Stimulated activated CD4-positive, alpha-beta T cell treated with anti-CD3 and anti-CD28 coated beads, Interleukin-2, amount 100 ng/mL, for 4 hours (primary cell): ENCODE results near the gene CCT4.
"Not testable (repeated sequence)": the region's sequence is repeated elsewhere in the genome, so short reads cannot be mapped to it uniquely, and the experiment has no call there.

Experiments used
- DNase-seq: peaks from one replicate; pipeline ENCODE4 v3.0.0-alpha.2; 2020; ENCODE audit warnings: low read depth

Gene CCT4, protein sequence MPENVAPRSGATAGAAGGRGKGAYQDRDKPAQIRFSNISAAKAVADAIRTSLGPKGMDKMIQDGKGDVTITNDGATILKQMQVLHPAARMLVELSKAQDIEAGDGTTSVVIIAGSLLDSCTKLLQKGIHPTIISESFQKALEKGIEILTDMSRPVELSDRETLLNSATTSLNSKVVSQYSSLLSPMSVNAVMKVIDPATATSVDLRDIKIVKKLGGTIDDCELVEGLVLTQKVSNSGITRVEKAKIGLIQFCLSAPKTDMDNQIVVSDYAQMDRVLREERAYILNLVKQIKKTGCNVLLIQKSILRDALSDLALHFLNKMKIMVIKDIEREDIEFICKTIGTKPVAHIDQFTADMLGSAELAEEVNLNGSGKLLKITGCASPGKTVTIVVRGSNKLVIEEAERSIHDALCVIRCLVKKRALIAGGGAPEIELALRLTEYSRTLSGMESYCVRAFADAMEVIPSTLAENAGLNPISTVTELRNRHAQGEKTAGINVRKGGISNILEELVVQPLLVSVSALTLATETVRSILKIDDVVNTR

DNA sequence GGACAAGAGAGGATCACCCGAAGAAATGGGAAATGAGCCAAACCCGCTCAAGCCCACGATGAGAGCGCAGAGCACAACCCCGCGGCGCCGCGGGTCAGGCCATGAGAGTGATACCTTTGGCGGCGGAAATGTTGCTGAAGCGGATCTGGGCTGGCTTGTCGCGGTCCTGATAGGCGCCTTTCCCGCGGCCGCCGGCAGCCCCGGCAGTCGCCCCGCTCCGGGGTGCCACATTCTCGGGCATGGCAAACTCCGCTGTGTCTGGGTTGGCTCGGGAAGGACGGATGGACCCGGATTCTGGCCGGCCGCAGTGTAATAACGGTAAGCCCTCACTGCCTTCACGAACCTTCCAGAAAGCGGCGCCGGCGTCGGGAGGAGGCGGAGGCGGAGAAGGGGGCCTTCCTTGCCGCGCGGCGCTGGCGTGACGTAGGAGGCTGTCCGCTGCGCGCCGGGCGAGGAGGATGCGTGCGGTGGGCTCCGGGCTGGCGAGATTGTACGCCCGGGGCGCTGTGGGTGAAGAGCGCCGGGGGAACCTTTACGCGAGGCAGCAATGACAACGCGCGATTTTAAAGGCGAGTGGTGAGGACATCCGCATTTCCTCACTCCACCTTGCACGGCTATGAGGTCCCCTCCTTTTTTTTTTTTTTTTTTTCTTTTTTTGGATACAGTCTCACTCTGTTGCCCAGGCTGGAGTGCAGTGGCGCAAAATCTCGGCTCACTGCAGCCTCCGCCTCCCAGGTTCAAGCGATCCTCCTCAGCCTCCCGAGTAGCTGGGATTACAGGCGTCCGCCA, at the start of gene CCT4:
CCT4 (minus strand) TSS at position 390 of the 789 bp plus-strand sequence; CDS start at position 241, 149 bp downstream.
- peak; percentile 82 for DNase-seq

DNA sequence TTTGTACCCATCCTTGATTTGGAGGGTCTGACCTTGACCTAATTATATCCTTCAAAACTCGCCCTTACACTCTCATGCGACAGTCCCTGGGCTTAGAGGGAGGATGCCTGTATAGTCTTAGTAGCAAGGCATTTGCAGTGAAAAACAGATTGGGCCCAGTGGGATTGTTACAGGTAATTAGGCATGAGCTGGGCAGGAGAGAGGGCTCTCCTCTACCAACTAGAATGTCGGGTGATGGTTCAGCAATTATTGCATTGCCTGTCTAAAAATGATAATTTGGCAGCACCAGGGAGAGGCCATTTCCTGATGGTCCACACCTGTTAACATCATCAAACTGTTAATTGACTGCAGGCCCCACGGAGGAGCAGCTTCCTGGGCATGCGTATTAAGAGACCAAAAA, 49.4 kb upstream of the CCT4 start:
- DNase-seq, result no peak

DNA sequence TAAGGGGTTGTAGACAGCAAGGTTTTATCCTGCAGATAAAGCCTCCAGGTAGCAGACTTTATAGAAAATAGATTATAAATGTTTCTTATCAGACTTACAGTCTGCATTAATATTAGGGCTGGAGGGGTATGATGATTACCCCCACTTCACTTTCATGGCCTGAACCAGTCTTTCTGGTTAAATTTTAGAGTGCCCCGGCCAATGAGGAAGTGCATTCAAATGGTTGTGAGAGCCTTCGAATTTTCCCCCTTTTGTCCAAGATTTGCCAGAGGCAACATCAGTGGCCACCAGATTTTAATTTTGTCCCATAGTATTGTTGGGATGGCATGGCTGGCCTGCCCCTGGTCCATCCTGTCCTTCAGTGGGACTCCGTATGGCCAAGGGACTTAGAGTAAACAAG, 48.6 kb upstream of the CCT4 start:
- no peak for DNase-seq

DNA sequence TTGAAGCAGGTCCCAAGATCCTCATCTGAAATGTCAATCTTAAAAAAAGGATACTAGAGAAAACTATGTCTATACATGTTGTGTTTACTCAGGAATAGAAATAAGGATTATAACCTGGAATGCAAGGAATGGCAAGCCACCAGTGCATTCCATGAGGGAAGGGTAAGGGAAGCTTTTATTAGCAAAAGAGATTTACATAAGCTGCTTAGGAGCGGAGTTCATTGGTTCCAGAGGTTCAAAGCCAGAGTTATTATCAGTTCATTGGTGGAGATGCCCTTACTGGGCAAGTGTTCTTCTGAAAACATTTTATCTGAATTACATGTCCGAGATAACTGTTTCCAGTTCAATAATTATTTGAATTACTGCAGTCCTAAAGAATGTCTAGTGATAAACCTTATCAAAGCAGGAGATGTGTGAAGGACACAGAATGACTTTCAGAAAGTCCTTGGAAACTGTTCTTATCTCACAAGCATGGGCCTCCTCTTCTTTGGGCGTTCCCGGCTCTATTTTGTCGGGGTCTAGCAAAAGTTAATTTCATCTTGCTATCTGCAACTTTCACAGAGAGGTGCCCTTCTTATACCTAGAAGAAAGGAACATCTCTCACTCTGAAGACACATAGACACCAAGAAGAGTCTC, 40.5 kb upstream of the CCT4 start:
- DNase-seq, result no peak

DNA sequence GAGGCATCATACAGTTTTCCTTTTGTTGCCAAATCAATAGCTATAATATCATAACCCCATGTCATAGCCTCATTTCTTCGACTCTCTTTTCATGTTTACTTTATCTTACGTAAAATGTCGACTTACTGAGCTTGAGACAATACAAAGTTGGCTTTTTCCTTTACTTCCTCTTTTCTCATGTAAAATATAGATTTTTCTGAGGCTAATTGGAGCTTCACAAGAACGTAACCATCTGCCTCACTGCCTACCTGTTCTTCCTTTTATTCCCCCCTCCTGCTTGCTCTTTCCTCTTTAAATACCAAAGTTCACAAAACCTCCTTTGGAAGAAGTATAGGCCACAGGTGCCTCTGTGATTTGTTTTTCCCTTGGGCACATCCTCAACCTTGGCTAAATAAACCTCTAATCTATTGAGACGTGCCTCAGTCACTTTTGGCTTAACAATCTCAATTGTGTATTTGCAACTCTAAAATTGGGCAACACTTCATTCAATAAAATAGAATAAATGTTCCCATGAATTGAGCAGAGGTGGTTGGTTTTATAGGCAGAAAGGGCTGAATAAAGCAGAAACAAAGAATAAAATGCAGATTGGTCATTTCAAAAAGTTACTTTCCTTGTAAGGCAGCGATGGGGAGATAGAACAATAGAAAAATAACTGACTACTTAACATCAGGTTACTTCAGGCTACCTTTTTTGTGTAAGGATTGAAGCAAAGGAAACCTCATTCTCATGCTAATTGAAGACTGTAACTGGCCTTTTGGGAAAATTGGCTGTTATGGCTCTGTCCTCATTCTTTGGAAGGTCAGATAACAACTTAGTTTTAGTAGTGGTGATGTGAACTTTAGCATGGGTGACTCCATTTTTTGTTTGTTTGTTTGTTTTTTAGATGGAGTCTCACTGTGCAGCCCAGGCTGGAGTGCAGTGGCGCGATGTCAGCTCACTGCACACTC, 38.3 kb upstream of the CCT4 start:
- no peak for DNase-seq

DNA sequence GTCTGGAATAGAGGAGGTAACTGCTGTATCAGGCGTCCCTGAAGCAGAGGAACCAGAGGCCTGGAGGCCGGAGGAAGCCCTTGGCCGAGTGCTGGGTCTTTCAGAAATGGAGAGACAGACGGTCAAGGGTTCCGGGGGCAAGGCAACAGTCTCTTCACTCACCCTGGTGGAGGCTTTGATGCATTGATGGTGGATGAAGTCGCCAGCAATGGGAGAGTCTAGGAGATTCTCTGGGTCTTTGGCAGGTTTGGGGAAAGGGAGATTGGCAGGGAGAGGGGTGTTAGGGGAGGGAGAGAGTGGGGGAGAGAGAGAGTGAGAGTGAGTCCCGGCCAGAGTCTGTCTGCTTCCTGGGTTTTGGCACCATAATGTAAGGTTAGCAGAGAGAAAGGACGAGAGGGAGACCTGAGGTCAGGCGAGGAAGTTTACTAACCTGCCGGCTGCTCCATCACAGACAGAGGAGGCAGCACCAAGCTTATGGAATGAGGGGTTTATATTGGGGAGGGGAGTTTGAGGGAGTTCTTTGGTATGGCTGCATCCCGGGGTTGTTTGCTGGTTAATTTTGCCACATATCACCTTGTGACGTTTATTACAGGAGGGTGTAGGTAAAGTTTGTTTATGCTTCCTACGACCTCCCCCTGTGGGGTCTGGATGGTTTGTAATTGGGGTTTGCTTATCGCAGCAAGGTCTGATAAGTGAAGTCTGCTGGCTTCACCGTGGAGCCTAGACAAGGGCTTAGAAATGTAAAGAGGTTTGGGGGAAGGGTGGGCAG, 36.6 kb upstream of the CCT4 start:
- DNase-seq, result no peak

DNA sequence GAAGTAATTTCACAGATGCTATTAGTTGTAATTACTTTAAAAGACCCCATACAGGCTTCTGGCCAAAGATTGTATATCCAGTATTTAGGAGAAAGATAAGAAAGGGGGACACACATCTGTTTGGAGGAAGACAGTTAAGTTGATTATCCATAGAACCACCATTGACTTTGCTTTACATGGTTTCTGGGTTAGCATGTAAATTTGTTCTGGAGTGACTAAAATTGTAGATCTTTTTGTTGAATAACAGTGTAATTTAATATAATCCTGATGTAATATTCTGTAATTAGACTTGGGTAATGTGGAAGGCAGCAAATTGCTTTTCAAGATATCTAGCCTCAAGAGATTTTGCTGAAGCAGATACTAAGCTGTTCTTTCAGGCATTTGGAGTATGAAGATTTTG, 34.3 kb upstream of the CCT4 start:
- DNase-seq, result no peak

DNA sequence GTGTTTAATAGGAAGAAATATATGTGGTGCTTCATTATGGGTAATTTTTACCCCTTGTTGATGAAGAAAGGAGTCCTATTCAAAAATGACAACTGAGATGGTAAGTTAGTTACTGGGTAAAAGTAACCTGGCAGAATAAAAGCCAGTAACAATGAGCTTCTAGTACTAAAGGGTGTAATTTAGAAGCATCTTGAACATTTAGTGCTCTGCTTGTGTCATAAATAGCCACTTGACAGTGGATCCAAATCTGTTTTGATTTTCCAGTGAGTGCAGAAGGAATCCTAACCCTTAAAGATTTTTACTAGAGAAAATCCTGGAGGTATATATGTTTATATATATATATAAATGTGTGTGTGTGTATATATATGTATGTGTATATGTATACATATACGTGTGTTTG, 32.1 kb upstream of the CCT4 start:
- no peak for DNase-seq

DNA sequence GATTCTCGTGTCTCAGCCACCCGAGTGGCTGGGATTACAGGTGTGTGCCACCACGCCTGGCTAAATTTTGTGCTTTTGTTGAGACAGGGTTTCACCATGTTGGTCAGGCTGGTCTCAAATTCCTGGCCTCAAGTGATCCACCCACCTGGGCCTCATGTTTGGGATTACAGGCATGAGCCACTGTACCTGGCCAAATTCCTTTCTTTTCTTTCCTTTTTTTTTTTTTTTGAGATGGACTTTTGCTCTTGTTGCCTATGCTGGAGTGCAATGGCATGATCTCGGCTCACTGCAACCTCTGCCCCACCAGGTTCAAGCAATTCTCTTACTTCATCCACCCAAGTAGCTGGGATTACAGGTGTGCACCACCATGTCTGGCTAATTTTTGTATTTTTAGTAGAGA, 26.3 kb upstream of the CCT4 start:
- DNase-seq, result not testable (repeated sequence)

DNA sequence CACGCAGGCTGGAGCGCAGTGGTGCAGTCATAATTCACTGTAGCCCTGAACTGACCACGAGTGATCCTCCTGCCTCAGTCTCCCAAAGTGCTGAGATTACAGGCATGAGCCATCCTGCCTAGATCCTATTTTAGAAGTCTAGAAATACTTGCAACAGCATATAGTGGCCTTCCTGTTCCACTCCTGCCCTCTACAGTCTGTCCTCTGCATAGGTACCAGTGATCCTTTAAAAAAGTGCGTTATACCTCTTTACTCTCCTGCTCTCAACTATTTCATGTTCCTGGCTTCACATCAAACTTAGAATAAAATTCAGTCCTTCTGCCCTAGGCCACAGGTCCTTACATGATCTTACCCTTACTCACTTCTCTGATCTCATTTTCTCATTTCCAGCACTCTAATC, 23.1 kb upstream of the CCT4 start:
- no peak for DNase-seq

DNA sequence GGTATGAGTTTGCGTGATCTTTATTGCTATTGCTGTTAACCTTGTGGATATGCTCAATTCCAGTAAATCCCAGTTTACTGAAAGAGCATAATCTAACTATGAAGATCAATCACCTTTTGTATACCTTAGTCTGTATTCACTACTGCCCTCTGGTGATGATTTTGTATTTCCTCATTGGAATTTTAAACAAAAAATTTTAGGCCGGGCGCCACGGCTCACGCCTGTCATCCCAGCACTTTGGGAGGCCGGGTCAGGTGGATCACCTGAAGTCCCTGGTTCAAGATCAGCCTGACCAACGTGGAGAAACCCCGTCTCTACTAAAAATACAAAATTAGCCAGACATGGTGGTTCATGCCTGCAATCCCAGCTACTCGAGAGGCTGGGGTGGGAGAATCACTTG, 22.1 kb upstream of the CCT4 start:
- no peak for DNase-seq

DNA sequence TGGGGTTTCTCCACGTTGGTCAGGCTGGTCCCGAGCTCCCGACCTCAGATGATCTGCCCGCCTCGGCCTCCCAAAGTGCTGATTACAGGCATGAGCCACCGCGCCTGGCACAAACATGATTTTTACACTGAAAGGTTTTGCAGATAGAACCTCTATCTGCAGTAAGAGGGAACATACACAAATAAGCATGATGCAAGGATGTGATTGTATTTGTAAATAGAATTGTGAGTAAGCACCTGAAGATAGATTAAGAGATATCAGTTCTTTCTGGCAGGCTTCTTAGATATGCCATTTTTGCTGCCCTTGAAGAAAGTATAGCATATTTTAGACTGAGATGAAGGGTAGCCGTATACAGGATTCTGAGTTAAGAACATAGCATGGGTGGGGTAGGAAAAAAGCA, 20.7 kb upstream of the CCT4 start:
- no peak for DNase-seq

DNA sequence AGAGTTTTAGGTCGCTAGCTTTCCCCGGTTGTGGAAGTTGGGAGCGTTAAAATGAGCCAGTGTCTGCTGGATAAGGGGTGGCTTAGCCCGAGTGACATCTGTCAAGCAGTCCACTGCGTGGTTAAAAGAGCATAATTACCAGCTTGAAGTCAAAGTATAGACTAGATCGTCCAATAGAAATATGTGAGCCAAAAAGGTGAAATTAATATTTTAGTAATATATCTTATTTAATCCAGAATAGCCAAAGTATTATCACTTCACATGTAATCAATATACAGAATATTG, 17.7 kb upstream of the CCT4 start:
- DNase-seq, result no peak

DNA sequence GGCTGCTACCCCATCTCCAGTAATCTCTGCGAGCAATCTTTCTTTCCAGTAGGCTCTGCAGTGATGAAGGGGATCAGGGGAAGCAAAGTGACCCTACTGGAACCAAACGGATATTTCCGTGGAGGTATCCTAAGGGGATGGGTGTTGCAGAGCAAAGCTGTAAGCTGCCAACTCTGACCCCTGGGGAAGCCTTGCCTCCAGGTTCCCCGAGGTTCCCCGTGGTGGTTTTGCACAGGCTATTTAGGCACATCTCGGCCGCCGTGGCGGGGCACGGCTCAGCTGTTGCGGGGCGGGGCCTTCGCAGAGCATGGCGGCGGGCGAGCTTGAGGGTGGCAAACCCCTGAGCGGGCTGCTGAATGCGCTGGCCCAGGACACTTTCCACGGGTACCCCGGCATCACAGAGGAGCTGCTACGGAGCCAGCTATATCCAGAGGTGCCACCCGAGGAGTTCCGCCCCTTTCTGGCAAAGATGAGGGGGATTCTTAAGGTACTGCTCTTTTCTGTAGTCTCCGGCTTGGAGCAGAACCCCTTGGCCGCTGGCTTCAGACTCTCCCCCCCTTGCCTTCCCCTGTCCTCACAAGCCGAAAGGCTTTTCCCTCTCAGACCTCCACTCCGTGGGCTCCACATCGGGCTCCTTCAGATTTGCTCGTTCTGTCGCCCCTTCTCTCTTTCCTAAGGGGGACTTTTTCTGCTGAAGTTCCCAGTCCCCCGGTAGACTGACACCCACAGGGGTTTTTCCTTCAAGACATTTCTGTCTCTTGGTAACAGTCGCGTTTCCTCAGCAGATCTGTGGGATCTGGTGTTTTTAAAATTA, 17.1 kb upstream of the CCT4 start, which contains the start of gene COMMD1:
COMMD1 (plus strand) TSS at position 303 of the 814 bp plus-strand sequence; CDS start at position 308, 5 bp downstream.
- DNase-seq, result peak; percentile 71

DNA sequence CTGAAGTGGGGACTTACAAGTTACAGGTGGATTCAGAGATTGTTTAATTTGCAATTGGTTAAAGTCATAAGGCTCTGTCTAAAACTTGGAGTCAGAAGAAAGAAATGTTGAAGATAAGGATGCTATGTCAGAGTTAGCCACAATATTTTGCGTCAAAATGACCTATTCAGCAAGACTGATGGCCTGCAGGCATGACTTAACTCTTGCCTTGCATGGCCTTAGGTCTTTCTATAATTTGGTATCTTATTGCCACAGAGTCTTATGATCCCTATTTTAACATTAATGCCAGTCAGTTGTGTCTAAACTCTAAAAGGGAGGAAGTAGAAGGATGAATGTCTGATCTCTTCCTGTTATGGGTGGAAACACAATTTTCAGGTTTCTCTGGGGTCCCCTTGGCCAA, 11.8 kb upstream of the CCT4 start:
- DNase-seq, result no peak

DNA sequence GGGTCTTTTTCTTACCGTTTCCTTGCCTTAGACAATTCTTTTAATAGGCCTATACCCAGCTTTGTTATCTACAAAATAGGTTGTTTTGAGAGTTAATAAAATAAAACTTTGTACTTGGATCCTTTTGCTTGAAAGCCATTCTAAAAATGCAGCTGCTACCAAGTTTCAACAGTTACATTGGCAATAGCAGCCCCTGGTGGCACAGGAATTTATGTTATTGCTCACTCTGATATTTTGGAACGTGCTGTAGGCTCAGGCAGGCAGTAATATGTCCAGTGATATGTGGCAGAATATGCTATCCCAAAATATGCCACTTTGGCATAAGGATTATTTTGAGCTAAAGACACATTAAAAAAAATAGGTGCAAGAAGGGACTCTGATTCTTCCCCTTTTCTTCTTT, 10.4 kb upstream of the CCT4 start:
- DNase-seq, result no peak

DNA sequence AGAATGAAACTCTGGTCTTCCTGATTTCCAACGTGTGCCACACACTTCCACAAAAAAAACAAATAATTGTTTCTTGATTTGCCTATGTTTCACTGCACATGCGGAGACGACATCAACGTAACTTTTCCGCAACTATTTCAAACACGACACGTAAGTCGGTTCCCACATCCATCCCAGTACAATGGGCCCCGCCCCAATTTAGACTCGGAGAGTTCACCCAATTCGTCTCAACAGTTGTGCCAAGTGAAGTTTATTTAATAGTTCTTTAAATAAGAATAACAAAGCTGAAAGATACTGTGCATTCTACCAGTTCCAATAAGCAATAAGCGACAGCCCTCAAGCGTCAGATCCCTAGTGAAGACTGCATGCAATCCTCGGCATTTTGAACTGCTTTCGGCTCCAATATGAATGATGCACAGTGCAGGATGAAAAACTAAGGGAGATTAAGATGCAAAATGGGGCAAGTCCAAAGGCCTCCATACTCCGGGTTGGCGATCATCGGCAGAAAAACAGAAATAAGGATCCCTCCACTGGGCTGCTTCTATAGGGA, 664 bp downstream of the CCT4 start:
- DNase-seq, result no peak

DNA sequence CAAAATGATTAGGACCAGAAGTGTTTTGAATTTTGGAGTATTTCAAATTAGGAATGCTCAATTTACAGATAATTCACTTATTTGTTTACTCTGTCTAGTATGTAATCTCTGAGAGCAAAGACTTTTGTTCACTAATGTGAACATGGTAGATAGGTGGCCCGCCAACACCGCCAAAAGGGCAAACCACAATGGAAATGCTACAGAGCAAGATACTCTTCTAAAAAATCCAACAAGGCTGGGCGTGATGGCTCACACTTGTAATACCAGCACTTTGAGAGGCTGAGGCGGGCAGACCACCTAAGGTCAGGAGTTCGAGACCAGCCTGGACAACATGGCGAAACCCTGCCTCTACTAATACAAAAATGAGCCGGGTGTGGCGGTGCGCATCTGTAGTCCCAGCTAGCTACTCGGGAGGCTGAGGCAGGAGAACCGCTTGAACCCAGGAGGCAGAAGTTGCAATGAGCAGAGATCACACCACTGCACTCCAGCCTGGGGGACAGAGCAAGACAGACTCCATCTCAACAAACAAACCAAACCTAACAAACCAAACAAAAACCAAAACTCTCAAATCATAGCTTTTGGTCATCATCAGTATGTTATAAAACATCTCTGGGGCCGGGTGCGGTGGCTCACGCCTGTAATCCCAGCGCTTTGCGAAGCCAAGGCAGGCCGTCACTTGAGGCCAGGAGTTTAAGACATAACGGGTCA, 2.4 kb downstream of the CCT4 start:
- DNase-seq, result no peak

DNA sequence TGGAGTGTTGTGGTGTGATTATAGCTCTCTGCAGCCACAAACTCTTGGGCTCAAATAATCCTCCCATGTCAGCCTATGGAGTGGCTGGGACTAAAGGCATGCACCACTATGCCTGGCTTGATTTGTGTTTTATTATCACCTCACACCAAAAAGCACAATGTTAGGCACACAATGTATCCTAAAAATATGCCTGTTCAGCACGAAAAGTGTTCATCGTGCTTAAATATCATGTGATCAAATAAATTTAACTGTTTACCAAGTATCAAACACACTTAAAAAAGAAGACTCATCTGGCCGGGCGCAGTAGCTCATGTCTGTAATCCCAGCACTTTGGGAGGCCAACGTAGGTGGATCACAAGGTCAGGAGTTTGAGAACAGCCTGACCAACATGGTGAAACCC, 5.6 kb downstream of the CCT4 start:
- no peak for DNase-seq
